IPS DF 6.9 (cell line): ENCODE results near the gene GNAL.
"Not testable (repeated sequence)": the region's sequence is repeated elsewhere in the genome, so short reads cannot be mapped to it uniquely, and the experiment has no call there.

ENCODE experiments used
- DNase-seq: peaks from one replicate; pipeline ENCODE4 v3.0.0-alpha.2; 2013; ENCODE audit warnings: low read depth, low spot score
- H3K27ac ChIP-seq: one replicate; pipeline ENCODE4 v1.5.1; 2013; ENCODE audit warnings: low read length, control low read depth
- H3K27me3 ChIP-seq: 2 replicates; pipeline ENCODE4 v1.6.1; 2013; ENCODE audit warnings: mild to moderate bottlenecking, low read length; ENCODE audit not compliant: control insufficient read depth, insufficient read depth
- H3K36me3 ChIP-seq: 2 replicates; pipeline ENCODE4 v1.6.1; 2013; ENCODE audit warnings: low read length; ENCODE audit not compliant: control insufficient read depth, insufficient read depth
- H3K4me1 ChIP-seq: 2 replicates; pipeline ENCODE4 v1.6.1; 2013; ENCODE audit warnings: low read length; ENCODE audit not compliant: control insufficient read depth, insufficient read depth
- H3K4me3 ChIP-seq: 2 replicates; pipeline ENCODE4 v1.5.1; 2013; ENCODE audit warnings: mild to moderate bottlenecking, low read length
- H3K9me3 ChIP-seq: 2 replicates; pipeline ENCODE4 v1.6.1; 2013; ENCODE audit warnings: low read length, inconsistent platforms; ENCODE audit not compliant: control insufficient read depth, insufficient read depth
- WGBS: extraction: QIAGEN DNeasy Blood & Tissue Kit; methylation state at CpG from one replicate; pipeline ENCODE4 v1.1.7; 2013; ENCODE audit warnings: mixed read lengths, missing lambda C conversion rate; ENCODE audit not compliant: insufficient read length, insufficient coverage; 5-methylcytosine and 5-hydroxymethylcytosine counted together

The GNAL gene

DNA sequence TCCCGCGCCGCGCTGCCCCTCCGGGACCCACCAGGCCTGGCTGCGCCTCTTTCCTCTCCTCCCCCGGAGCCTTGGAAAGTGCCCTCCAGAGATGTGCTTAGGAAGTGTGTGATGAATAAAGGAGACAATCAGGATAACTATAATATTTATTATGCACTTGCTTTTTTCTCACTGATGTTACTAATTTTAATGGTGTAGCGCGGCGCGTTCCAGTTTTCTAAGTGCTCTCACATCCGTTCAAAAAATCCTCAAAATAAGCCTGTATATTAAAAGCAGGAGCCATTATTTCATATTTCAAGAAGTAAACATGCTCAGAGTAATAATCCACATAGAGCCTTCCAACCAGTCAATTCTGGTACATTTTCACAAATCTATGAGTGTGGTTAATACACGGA is 220.0 kb downstream of the GNAL start:
- H3K36me3 ChIP-seq = no peaks in the 10 kb centered on the region
- H3K27me3 ChIP-seq = no peaks in the 10 kb centered on the region
- no peak overlapping the region for H3K27ac ChIP-seq
- H3K4me3 ChIP-seq = peak overlapping the region; percentile 50; the same call in 1 of the 2 replicates
- no CpG with 5 or more reads among the region's 13 CpGs for WGBS
- no peaks in the 10 kb centered on the region for H3K9me3 ChIP-seq
- DNase-seq = no peak
- H3K4me1 ChIP-seq = no peaks in the 10 kb centered on the region

DNA sequence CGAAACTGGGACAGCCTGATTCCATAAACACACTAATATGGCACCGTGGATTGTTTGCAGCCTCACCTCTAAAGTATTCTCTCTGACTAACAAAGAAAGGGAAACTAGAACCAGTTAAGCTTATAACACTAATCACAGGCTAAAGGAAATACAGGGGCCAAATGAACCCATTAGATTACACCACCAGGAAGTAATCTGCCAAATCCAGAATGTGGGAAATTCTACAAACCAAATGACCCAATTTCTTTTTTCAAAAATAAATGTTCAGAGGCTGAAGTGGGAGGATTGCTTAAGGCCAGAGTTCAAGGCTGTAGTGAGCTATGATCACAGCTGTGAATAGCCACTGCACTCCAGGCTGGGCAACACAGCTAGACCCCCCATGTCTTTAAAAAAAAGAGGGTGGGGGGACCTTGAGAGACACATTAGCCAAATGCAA is 220.5 kb downstream of the GNAL start:
- WGBS = no CpG with 5 or more reads among the region's 2 CpGs
- Histone ChIP-seq H3K27ac (no peak overlapping the region), H3K27me3 (no peaks in the 10 kb centered on the region), H3K36me3 (no peaks in the 10 kb centered on the region), H3K4me3 (no peak overlapping the region), H3K9me3 (no peaks in the 10 kb centered on the region), H3K4me1 (no peaks in the 10 kb centered on the region)
- no peak for DNase-seq

DNA sequence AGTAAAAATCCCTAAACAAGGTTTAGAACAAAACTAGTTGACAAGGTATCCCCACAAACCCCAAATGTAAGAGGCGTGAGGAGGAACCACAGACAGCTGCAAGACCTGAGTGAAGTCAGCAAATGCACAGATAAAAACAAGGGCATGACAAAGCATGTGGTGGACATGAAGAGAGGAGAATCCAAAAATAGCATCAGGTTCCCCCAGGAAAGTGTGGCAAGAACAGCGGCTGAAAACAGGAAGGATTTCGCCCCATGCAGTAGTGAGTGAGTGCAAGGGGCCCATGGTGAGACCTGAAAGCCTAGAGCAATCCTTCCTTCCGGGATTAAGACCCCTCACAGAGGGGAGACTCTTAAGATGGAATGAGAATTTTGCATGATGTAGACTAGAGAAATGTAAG is 227.8 kb downstream of the GNAL start:
- no CpG with 5 or more reads among the region's 4 CpGs for WGBS
- H3K9me3 ChIP-seq, H3K27ac ChIP-seq, H3K4me1 ChIP-seq, H3K36me3 ChIP-seq, H3K4me3 ChIP-seq, H3K27me3 ChIP-seq, DNase-seq: not testable (repeated sequence)

DNA sequence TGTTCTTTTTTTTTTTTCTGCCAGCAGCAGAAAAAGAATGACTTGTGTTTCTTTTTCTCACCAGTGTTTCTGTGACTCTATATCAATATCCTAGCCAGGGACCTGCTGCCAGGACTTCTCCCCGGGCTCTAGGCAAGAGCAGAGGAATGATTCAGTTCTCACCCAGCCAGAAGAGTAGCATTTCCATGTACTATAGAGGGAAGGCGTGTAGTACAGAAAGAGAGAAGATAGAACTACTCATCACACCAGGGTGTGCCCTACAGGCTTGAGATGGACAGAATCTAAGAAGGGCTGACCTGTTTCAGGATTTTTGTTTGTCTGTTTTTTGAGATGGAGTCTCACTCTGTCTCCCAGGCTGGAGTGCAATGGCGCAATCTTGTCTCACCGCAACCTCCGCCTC is 230.5 kb downstream of the GNAL start:
- not testable (repeated sequence) for H3K4me1 ChIP-seq, H3K36me3 ChIP-seq, H3K27ac ChIP-seq, H3K27me3 ChIP-seq, H3K9me3 ChIP-seq, H3K4me3 ChIP-seq, DNase-seq
- no CpG with 5 or more reads among the region's 5 CpGs for WGBS

DNA sequence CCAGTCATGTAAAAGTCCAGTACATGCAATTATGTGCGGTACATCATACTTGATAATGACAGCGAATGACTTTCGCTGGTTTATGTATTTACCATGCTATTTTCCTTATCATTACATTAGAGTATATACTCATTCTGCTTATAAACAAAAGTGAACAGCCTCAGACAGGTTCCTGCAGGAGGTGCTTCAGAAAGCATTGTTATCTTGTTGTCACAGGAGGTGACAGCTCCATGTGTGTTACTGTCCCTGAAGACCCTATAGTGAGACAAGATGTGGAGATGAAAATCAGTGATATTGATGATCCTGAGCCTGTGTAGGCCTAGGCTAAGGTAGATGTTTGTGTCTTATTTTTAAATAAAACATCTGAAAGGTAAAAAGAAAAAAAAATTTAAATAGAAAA is 234.4 kb downstream of the GNAL start:
- Histone ChIP-seq H3K9me3 (no peaks in the 10 kb centered on the region), H3K4me1 (no peaks in the 10 kb centered on the region), H3K36me3 (no peaks in the 10 kb centered on the region), H3K27me3 (no peaks in the 10 kb centered on the region), H3K27ac (no peak overlapping the region), H3K4me3 (no peak overlapping the region)
- no CpG with 5 or more reads among the region's 3 CpGs for WGBS
- DNase-seq = no peak

DNA sequence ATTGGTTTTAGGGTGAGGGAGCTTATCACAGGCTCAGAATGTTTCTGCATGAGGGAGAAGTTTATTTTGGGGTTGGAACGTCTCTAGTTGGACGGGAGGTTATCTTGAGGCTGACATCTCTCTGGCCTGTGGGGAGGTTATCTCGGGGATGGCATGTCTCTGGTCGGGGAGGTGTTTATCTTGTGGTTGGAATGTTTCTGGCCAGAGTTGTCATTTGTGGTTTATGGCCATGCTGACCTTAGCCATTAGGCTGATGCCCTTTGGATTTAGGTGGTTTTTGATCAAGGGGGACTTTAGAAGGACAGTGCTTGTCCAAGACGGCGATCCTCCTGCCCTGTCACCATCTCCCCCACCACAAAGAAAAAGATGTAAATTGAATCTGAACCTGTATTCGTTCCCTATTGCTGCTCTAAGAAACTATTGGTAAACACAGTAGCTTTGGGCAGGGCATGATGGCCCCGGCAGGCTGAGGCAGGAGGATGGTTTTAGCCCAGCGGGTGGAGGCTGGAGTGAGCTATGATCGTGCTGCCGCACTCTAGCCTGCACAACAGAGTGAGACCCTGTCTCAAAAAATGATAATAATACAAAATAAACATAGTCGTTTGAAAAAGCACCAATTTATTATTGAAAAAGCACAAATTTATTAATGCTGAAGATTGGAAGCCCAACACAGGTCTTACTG is 236.9 kb downstream of the GNAL start:
- Histone ChIP-seq H3K27ac (no peak overlapping the region), H3K27me3 (no peaks in the 10 kb centered on the region), H3K9me3 (no peaks in the 10 kb centered on the region), H3K4me1 (no peaks in the 10 kb centered on the region), H3K4me3 (no peak overlapping the region), H3K36me3 (no peaks in the 10 kb centered on the region)
- WGBS = no CpG with 5 or more reads among the region's 12 CpGs
- DNase-seq = no peak

DNA sequence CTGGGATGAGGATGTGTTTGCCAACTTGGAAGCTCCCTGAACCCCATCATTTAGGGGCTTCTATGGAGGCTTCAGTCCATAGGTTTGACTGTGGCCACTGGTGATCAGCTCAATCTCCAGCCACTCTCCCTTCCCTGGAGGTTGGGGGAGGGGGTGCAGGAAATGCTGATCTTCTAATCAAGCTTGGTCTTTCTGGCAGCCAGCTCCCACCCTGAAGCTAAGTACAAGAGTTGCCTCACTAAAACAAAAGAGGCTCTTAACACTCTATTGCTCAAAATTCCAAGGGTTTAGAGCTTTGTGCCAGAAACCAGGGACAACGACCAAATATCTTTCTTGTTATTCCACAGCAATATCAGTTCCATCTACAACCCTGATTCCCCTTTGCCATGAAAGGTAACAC is 238.4 kb downstream of the GNAL start:
- Histone ChIP-seq H3K9me3 (no peaks in the 10 kb centered on the region), H3K27me3 (no peaks in the 10 kb centered on the region), H3K27ac (no peak overlapping the region), H3K4me3 (no peak overlapping the region), H3K4me1 (no peaks in the 10 kb centered on the region), H3K36me3 (no peaks in the 10 kb centered on the region)
- DNase-seq = no peak
- no CpG with 5 or more reads among the region's 1 CpG for WGBS

DNA sequence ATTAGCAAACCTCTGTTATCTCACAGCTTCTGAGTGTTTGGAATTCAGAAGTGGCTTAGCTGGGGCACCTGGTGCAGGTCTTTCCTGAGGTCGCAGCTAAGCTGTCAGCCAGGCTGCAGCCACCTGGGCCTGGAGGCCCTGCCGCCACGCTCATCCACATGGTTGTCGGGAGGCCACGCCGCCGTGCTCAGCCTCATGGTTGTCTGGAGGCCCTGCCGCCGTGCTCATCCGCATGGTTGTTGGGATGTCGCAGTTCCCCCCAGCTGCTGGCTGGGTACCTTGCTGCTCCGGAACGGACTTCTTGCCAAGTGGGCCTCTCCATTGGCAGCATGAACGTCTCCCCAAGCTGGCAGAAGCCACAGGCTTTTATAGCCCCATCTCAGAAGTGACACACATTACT is 243.3 kb downstream of the GNAL start:
- no peak for DNase-seq

More for the DNA sequence above, 243.3 kb downstream of the GNAL start:
- Histone ChIP-seq H3K4me1 (no peaks in the 10 kb centered on the region), H3K36me3 (no peaks in the 10 kb centered on the region), H3K9me3 (no peaks in the 10 kb centered on the region), H3K27me3 (no peaks in the 10 kb centered on the region), H3K27ac (no peak overlapping the region), H3K4me3 (no peak overlapping the region)
- no CpG with 5 or more reads among the region's 14 CpGs for WGBS
